NT2/D1 (cell line): ENCODE measurements around the gene TM2D1.

Experiments used
- DNase-seq: peaks from one replicate; pipeline ENCODE4 v3.0.0-alpha.2; 2011; ENCODE audit warnings: low read depth, low spot score
- H3K27me3 ChIP-seq: 2 replicates; pipeline ENCODE4 v1.6.0; 2011; ENCODE audit warnings: mild to moderate bottlenecking; ENCODE audit not compliant: insufficient read length, insufficient read depth
- H3K36me3 ChIP-seq: 2 replicates; pipeline ENCODE4 v1.6.1; 2011; ENCODE audit warnings: mild to moderate bottlenecking, low read length, mixed read lengths; ENCODE audit not compliant: insufficient read depth, insufficient read length
- H3K4me1 ChIP-seq: 2 replicates; pipeline ENCODE4 v1.5.1; 2011; ENCODE audit not compliant: insufficient read depth, insufficient read length
- H3K4me3 ChIP-seq: 2 replicates; pipeline ENCODE4 v1.5.1; 2011; ENCODE audit warnings: low read depth; ENCODE audit not compliant: insufficient read length
- H3K9ac ChIP-seq: 2 replicates; pipeline ENCODE4 v1.6.0; 2011; ENCODE audit warnings: low read depth; ENCODE audit not compliant: insufficient read length
- H3K9me3 ChIP-seq: 2 replicates; pipeline ENCODE4 v1.5.1; 2011; ENCODE audit warnings: mild to moderate bottlenecking, low read length; ENCODE audit not compliant: insufficient read depth
- SUZ12 ChIP-seq: IDR thresholded peaks from 2 replicates; pipeline ENCODE4 v1.6.1; 2011; ENCODE audit not compliant: insufficient read length, insufficient read depth; ENCODE audit errors: extremely low read depth
- YY1 ChIP-seq: IDR thresholded peaks from 2 replicates; pipeline ENCODE4 v1.6.1; 2011; ENCODE audit not compliant: insufficient read length, insufficient read depth
- ZNF274 ChIP-seq: IDR thresholded peaks from 2 replicates; pipeline ENCODE4 v1.6.1; 2011; ENCODE audit warnings: mild to moderate bottlenecking, low read depth, low read length

The TM2D1 gene

DNA sequence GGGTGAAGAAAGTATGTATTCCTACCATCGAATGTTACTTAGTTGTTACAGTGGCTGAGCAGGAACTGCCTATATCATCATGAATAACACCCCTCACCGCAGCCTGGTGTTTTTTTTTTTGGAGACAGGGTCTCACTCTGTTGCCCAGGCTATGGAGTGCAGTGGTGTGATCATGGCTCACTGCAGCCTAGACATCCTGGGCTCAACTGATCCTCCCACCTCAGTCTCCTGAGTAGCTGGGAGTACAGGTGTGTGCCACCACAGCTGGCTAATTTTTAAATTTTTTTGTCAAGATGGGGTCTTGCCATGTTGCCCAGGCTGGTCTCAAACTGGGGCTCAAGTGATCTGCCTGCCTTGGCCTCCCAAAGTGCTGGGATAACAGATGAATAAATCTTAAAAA lies 24.6 kb upstream of the TM2D1 start:
- DNase-seq = no peak
- Histone ChIP-seq H3K36me3 (no peaks in the 10 kb centered on the region), H3K4me1 (no peaks in the 10 kb centered on the region), H3K9me3 (no peaks in the 10 kb centered on the region), H3K27me3 (no peaks in the 10 kb centered on the region), H3K9ac (no peak overlapping the region), H3K4me3 (no peak overlapping the region)
- TF ChIP-seq YY1 (no peak), ZNF274 (no peak), SUZ12 (no peak)

DNA sequence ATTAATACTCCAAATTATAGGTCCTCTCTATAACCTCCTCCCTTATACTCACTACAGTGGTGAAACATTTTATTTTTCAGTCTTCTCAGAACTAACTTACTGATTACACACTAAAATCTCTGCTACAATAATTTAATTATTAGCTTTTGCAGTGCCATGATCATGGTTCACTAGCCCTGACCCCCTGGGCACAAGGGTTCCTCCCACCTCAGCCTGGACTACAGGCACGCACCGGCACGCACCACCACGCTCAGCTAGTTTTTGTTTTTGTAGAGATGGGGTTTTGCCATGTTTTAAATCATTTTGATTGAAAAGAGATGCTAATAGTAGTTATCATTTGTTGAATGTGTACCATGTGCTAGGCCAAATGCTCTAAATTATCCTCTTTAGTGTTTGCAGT lies 23.6 kb upstream of the TM2D1 start:
- Histone ChIP-seq H3K9me3 (no peaks in the 10 kb centered on the region), H3K36me3 (no peaks in the 10 kb centered on the region), H3K27me3 (no peaks in the 10 kb centered on the region), H3K4me1 (no peaks in the 10 kb centered on the region), H3K4me3 (no peak overlapping the region), H3K9ac (no peak overlapping the region)
- no peak for DNase-seq
- no peak for TF ChIP-seq ZNF274
- TF ChIP-seq YY1 = no peak
- no peak for TF ChIP-seq SUZ12

- Histone ChIP-seq H3K4me1 (no peaks in the 10 kb centered on the region), H3K4me3 (no peak overlapping the region), H3K9ac (no peak overlapping the region), H3K27me3 (no peaks in the 10 kb centered on the region), H3K36me3 (no peaks in the 10 kb centered on the region), H3K9me3 (no peaks in the 10 kb centered on the region)
- TF ChIP-seq ZNF274 (no peak), YY1 (no peak), SUZ12 (no peak)
- DNase-seq = no peak
These were observed 21.9 kb upstream of the TM2D1 start for GRCh38 chr1:61746813-61747212.

- H3K36me3 ChIP-seq = no peaks in the 10 kb centered on the region
- no peak overlapping the region for H3K9ac ChIP-seq
- no peak for TF ChIP-seq SUZ12
- no peak for TF ChIP-seq YY1
- TF ChIP-seq ZNF274 = no peak
- no peaks in the 10 kb centered on the region for H3K9me3 ChIP-seq
- H3K27me3 ChIP-seq = no peaks in the 10 kb centered on the region
- no peak for DNase-seq
- no peaks in the 10 kb centered on the region for H3K4me1 ChIP-seq
- H3K4me3 ChIP-seq = no peak overlapping the region
These were observed 19.0 kb upstream of the TM2D1 start for GRCh38 chr1:61743716-61744580.

- Histone ChIP-seq H3K9me3 (no peaks in the 10 kb centered on the region), H3K4me3 (peak overlapping the region; percentile 59), H3K9ac (peak overlapping the region; percentile 91), H3K27me3 (no peaks in the 10 kb centered on the region), H3K4me1 (no peaks in the 10 kb centered on the region), H3K36me3 (no peaks in the 10 kb centered on the region)
- no peak for DNase-seq
- TF ChIP-seq SUZ12 = no peak
- no peak for TF ChIP-seq YY1
- no peak for TF ChIP-seq ZNF274
These were observed 18.4 kb upstream of the TM2D1 start for GRCh38 chr1:61743431-61743705.

DNA sequence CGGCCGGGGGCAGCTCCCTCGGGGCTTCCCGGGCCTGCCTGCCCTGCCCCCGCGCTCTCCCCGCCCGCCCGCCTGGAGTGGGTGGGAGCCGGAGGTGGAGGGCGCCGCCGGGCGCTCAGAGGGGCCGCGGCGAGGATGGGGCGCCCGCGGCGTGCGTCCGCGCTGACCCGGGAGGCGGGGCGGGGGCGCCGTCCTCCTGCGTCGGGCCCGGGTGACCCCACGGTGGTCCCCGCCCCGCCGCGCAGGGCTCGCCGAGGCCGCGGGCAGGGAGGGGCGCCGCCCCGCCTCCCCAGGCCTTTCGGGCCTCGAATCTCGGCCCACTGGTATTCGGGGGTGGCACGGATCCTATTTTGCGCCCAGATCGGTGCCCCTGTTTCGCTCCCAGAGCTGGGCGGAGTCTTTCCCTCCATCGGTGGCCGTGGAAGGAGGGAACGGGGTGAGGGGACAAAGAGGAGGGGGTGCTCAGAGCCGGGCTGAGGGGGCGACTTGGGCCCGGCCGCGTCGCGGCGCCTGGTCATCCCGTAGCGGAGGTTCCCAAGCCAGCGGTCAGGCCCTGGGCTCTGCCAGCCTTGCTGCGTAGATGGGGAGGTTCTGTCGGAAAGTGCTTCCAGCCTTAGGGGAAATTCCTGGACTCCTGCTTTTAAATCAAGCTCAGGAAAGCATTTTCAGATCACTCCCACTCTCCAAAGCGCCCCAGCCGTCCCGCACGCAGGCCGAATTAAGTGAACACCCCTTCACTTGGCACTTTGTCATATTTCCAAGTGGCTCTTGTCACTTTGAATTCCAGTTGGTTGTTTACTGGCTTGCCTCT lies 17.9 kb upstream of the TM2D1 start:
- TF ChIP-seq ZNF274 (no peak), YY1 (no peak), SUZ12 (no peak)
- Histone ChIP-seq H3K9me3 (no peaks in the 10 kb centered on the region), H3K36me3 (no peaks in the 10 kb centered on the region), H3K4me1 (no peaks in the 10 kb centered on the region), H3K9ac (peak overlapping the region; percentile 91), H3K4me3 (peak overlapping the region; percentile 59), H3K27me3 (no peaks in the 10 kb centered on the region)
- no peak for DNase-seq

DNA sequence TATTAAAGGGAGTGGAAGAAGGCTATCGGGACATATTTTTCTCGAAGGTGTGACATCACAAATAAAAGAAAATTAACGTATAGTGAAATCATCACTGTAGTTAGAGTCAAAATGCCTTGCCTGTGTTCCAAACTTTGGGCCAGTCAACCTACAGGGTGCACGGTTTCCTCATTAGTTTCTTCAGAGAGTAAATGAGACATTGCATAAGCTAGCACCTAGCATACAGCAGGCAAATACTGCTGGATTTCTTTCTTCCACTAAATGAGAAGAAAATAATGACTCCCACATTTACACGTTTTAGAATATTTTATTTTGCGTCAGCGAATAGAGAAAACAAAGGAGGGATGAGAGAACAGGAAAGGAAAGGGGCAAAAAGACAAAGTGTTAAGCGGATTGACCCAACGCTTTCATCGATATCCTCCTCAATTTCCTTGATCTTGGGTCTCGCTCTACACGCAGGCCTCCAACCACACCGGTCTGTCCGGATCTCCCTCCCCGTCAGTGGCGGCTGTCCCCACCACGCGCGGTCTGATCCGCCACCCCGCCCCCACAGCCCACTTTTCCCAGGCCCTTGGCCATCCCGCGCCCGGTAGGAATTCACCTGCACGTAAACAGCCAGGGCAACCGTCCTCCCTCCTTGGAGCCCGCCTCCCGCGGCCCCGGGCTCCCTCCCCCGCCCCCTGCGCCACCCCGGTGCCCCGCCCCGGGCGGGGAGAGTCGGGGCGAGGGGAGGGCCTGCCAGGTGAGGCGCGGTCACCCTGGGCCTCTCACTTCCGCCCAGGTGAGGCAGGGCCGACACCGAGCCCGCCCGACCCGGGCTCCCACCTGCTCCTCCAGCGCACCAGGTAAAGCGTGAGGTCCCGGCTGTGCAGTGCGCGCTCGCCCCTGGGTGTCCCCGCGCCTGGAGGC lies 17.0 kb upstream of the TM2D1 start, which contains the start of gene PATJ:
PATJ (plus strand) TSS at position 770 of the 909 bp plus-strand sequence. CDS start 20,413 bp downstream, outside the sequence.
- H3K9me3 ChIP-seq = no peaks in the 10 kb centered on the region
- H3K9ac ChIP-seq = peak within 1 kb of the TSS; percentile 91
- no peaks in the 10 kb centered on the region for H3K27me3 ChIP-seq
- TF ChIP-seq YY1 (no peak), SUZ12 (no peak)
- H3K4me1 ChIP-seq = no peaks in the 10 kb centered on the region
- DNase-seq = no peak
- no peaks in the 10 kb centered on the region for H3K36me3 ChIP-seq
- H3K4me3 ChIP-seq = peak within 1 kb of the TSS; percentile 59
